ENCODE results near the gene PXT1. TPM values are rescaled to one million over a fixed set of nuclear protein-coding genes. Genes with fewer than 3 reads are reported as not detected.

PXT1 gene
- total RNA-seq, 3 donors from 2014 or later, result not detected

Other genes with a start within 250 kb of the PXT1 start
- 10 to 100 TPM; 74.8 to 84.6 (median 75.9) TPM for gene BRPF3, start 246.1 kb downstream of the PXT1 start, total RNA-seq
- under 1 TPM; 0.19 to 0.38 (median 0.27) TPM for gene PNPLA1, start 172.8 kb downstream of the PXT1 start, total RNA-seq
- gene BNIP5, start 106.0 kb downstream of the PXT1 start, total RNA-seq, result 10 to 100 TPM in 2 of 3 donors, 1 to 10 TPM in 1; 8.1 to 17.4 (median 12.6) TPM
- gene ETV7, start 55.2 kb downstream of the PXT1 start, total RNA-seq, result 1 to 10 TPM; 2.6 to 5.7 (median 2.8) TPM
- gene KCTD20, start 146 bp upstream of the PXT1 start, total RNA-seq, result 10 to 100 TPM; 24.4 to 40.5 (median 28.0) TPM
- 10 to 100 TPM; 67.3 to 80.7 (median 69.9) TPM for gene STK38, start 104.6 kb upstream of the PXT1 start, total RNA-seq
- gene SRSF3, start 151.5 kb upstream of the PXT1 start, total RNA-seq, result 100 to 1,000 TPM; 176 to 243 (median 229) TPM
- gene CDKN1A, start 235.9 kb upstream of the PXT1 start, total RNA-seq, result 100 to 1,000 TPM; 181 to 381 (median 255) TPM